ENCODE results near the gene SYPL1.

The SYPL1 gene

GRCh38 chr7:106129291-106129690 lies 17.2 kb upstream of the SYPL1 start:
- H3K27ac Mint-ChIP-seq = no peak overlapping the region
- no peak for DNase-seq (ENCODE audit: low spot score in 2 of 2)
- no peak for ATAC-seq (ENCODE audit: low read depth)
- no peak overlapping the region for H3K4me3 Mint-ChIP-seq
- H3K9me3 Mint-ChIP-seq = no peaks in the 10 kb centered on the region
- no peaks in the 10 kb centered on the region for H3K36me3 Mint-ChIP-seq
- no peaks in the 10 kb centered on the region for H3K27me3 Mint-ChIP-seq
- H3K4me1 Mint-ChIP-seq = peaks cover 6% of the 10 kb centered on the region

GRCh38 chr7:106128836-106129235 lies 16.7 kb upstream of the SYPL1 start:
- Mint-ChIP-seq H3K4me3 (no peak overlapping the region), H3K27ac (no peak overlapping the region), H3K27me3 (no peaks in the 10 kb centered on the region), H3K4me1 (peaks cover 6% of the 10 kb centered on the region), H3K36me3 (no peaks in the 10 kb centered on the region), H3K9me3 (no peaks in the 10 kb centered on the region)
- no peak for ATAC-seq (ENCODE audit: low read depth)
- DNase-seq (ENCODE audit: low spot score in 2 of 2) = no peak

- Mint-ChIP-seq H3K27me3 (no peaks in the 10 kb centered on the region), H3K27ac (no peak overlapping the region), H3K4me1 (peaks cover 6% of the 10 kb centered on the region), H3K4me3 (no peak overlapping the region), H3K9me3 (no peaks in the 10 kb centered on the region), H3K36me3 (no peaks in the 10 kb centered on the region)
- ATAC-seq (ENCODE audit: low read depth) = no peak
- DNase-seq (ENCODE audit: low spot score in 2 of 2) = no peak
These were observed 16.1 kb upstream of the SYPL1 start for GRCh38 chr7:106127984-106128780.

GRCh38 chr7:106126170-106126938 lies 14.2 kb upstream of the SYPL1 start:
- no peaks in the 10 kb centered on the region for H3K27me3 Mint-ChIP-seq
- no peaks in the 10 kb centered on the region for H3K36me3 Mint-ChIP-seq
- no peak overlapping the region for H3K27ac Mint-ChIP-seq
- H3K4me3 Mint-ChIP-seq = no peak overlapping the region
- DNase-seq (ENCODE audit: low spot score in 2 of 2) (peak in 1 of 2 donors; percentile 17), ATAC-seq (ENCODE audit: low read depth) (peak; percentile 86)
- H3K4me1 Mint-ChIP-seq = peaks cover 13% of the 10 kb centered on the region
- H3K9me3 Mint-ChIP-seq = no peaks in the 10 kb centered on the region

DNA sequence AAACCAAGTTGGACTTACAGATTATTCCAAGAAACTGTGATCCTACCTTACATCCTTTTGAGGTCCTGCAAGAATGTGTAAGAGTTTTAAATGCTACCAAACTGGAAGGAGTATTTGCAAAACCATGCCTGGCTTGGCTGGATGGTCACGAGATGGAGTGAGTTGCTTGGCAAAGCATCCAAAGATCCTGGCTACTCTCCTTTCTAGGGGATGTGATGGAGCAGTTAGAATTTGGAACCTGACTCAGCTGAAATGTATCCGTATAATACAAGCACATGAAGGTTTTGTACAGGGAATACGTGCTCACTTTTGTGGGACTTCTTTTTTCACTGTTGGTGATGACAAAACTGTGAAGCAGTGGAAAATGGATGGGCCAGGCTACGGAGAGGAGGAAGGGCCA lies 13.3 kb upstream of the SYPL1 start:
- no peaks in the 10 kb centered on the region for H3K9me3 Mint-ChIP-seq
- ATAC-seq (ENCODE audit: low read depth) = no peak
- peaks cover 14% of the 10 kb centered on the region for H3K4me1 Mint-ChIP-seq
- H3K27ac Mint-ChIP-seq = no peak overlapping the region
- H3K4me3 Mint-ChIP-seq = no peak overlapping the region
- no peaks in the 10 kb centered on the region for H3K36me3 Mint-ChIP-seq
- DNase-seq (ENCODE audit: low spot score in 2 of 2) = no peak
- H3K27me3 Mint-ChIP-seq = no peaks in the 10 kb centered on the region

DNA sequence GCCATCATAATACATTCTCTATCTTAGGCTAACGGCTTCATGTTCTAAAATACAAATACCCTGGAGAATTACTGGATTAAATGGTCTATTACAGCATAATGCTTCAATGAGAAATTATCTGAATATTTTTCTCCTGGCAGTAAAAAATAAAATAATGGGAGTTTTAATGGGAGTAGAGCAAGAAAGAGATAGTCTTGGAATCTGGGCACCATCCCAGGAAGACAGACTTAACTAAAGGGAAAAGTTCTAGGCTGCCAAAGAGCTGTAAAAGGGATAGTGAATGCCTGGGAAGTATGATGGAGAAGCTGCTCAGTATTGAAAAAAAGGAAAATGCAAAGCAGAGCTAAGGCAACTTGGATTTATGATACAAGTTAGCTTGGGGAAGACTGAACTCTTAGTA lies 12.1 kb upstream of the SYPL1 start:
- Mint-ChIP-seq H3K9me3 (no peaks in the 10 kb centered on the region), H3K4me1 (peaks cover 16% of the 10 kb centered on the region), H3K4me3 (no peak overlapping the region), H3K27ac (no peak overlapping the region), H3K36me3 (no peaks in the 10 kb centered on the region), H3K27me3 (no peaks in the 10 kb centered on the region)
- DNase-seq (ENCODE audit: low spot score in 2 of 2) (no peak), ATAC-seq (ENCODE audit: low read depth) (no peak)

GRCh38 chr7:106122713-106123112 lies 10.6 kb upstream of the SYPL1 start:
- no peak overlapping the region for H3K27ac Mint-ChIP-seq
- H3K36me3 Mint-ChIP-seq = no peaks in the 10 kb centered on the region
- no peaks in the 10 kb centered on the region for H3K27me3 Mint-ChIP-seq
- DNase-seq (ENCODE audit: low spot score in 2 of 2) (no peak), ATAC-seq (ENCODE audit: low read depth) (no peak)
- H3K9me3 Mint-ChIP-seq = no peaks in the 10 kb centered on the region
- no peak overlapping the region for H3K4me3 Mint-ChIP-seq
- peaks cover 22% of the 10 kb centered on the region for H3K4me1 Mint-ChIP-seq

DNA sequence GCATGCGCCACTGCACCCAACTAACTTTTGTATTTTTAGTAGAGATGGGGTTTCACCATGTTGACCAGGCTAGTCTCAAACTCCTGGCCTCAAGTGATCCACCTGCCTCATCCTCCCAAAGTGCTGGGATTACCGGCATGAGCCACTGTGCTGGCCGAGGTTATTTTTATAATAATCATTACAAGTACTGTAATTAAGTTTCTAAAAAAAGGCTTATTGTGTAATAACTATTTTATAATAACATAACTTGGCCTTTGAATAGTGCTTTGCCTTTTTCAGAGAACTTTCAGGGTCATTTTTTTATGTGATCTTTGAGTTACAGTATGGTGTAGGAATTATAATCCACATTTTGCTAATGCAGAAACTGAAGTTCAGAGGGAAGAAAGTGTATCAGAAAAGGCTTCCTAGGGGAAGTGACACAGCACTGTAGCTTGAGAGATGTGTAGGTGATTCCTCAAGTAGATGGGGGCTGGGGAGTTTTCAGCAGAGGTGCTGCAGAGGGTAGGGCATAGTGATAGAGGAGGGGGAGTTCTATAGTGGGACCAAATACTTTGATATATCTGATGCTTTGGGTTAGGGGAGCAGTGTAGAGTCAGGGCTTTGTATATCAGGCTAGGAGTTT lies 9.2 kb upstream of the SYPL1 start:
- no peak for DNase-seq (ENCODE audit: low spot score in 2 of 2)
- Mint-ChIP-seq H3K9me3 (no peaks in the 10 kb centered on the region), H3K4me1 (peaks cover 32% of the 10 kb centered on the region), H3K4me3 (no peak overlapping the region), H3K36me3 (no peaks in the 10 kb centered on the region), H3K27ac (peak overlapping the region; percentile 7), H3K27me3 (no peaks in the 10 kb centered on the region)
- ATAC-seq (ENCODE audit: low read depth) = no peak

DNA sequence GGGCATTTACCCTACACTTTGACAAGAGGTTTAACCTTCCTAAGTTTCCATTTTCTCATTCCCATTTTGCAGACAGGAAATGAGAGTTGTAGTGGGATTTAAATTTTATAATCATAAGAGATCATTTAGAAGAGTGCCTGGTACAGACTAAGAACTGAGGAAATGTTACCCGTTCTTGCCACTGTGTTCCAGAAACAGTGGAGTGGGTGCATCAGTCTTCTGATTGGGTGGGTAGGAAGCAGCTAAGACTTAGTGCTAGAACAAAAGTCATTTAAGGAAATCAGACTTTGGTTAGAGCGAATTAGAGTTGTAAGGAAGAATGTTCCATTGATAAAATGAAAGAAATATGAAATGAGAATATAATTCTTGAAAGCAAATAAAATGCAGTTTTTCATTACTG lies 8.4 kb upstream of the SYPL1 start:
- no peak for ATAC-seq (ENCODE audit: low read depth)
- DNase-seq (ENCODE audit: low spot score in 2 of 2) = no peak
- no peaks in the 10 kb centered on the region for H3K9me3 Mint-ChIP-seq
- no peak overlapping the region for H3K27ac Mint-ChIP-seq
- peaks cover 35% of the 10 kb centered on the region for H3K4me1 Mint-ChIP-seq
- H3K4me3 Mint-ChIP-seq = no peak overlapping the region
- no peaks in the 10 kb centered on the region for H3K36me3 Mint-ChIP-seq
- no peaks in the 10 kb centered on the region for H3K27me3 Mint-ChIP-seq

- Mint-ChIP-seq H3K27ac (no peak overlapping the region), H3K9me3 (no peaks in the 10 kb centered on the region), H3K4me3 (no peak overlapping the region), H3K27me3 (no peaks in the 10 kb centered on the region), H3K4me1 (peaks cover 39% of the 10 kb centered on the region), H3K36me3 (no peaks in the 10 kb centered on the region)
- ATAC-seq (ENCODE audit: low read depth) (no peak), DNase-seq (ENCODE audit: low spot score in 2 of 2) (no peak)
These were observed 7.6 kb upstream of the SYPL1 start for GRCh38 chr7:106119719-106120118.

GRCh38 chr7:106117786-106118544 lies 5.9 kb upstream of the SYPL1 start:
- ATAC-seq (ENCODE audit: low read depth) = no peak
- Mint-ChIP-seq H3K27ac (peak overlapping the region; percentile 90), H3K36me3 (no peaks in the 10 kb centered on the region), H3K4me3 (no peak overlapping the region), H3K9me3 (no peaks in the 10 kb centered on the region), H3K4me1 (peaks cover 47% of the 10 kb centered on the region), H3K27me3 (no peaks in the 10 kb centered on the region)
- no peak for DNase-seq (ENCODE audit: low spot score in 2 of 2)

GRCh38 chr7:106116161-106116704 lies 4.1 kb upstream of the SYPL1 start:
- H3K27ac Mint-ChIP-seq = peak overlapping the region; percentile 90
- ATAC-seq (ENCODE audit: low read depth) (no peak), DNase-seq (ENCODE audit: low spot score in 2 of 2) (no peak)
- no peaks in the 10 kb centered on the region for H3K9me3 Mint-ChIP-seq
- H3K27me3 Mint-ChIP-seq = no peaks in the 10 kb centered on the region
- peak overlapping the region; percentile 50 for H3K4me3 Mint-ChIP-seq
- peaks cover 39% of the 10 kb centered on the region for H3K4me1 Mint-ChIP-seq
- H3K36me3 Mint-ChIP-seq = no peaks in the 10 kb centered on the region

DNA sequence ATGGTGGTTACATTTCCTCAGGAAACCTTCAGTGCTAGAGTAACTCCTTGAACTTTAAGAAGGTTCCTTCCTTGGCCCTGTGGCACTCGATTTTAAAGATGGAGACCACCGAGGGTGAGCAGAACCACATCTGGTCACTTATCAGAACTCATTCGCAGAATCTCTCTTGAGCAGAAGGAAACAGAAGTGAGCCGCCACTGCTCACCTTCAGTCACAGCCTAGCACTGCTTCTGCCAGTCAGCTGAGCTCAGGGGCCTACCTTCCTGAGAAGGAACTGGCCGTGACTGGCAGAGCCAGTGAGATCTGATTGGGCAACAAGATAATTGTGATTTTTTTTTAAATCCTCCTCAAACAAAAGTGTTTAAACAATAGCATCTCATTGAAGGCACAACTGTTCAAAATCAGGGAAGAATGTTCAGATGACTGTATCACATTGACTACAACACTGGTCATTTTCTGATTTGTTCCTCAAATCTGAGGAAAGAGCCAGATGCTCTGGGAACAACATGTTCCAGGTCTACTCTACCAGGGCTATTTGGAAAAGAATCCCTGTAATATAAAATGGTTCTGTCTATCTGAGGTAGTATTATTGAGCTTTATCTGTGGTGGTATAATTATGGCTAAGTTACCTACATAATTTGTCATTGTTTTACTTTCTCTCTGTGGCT lies 2.7 kb upstream of the SYPL1 start:
- Mint-ChIP-seq H3K27ac (peak overlapping the region; percentile 97), H3K4me3 (peak overlapping the region; percentile 72), H3K9me3 (no peaks in the 10 kb centered on the region), H3K27me3 (no peaks in the 10 kb centered on the region), H3K36me3 (peaks cover 3% of the 10 kb centered on the region), H3K4me1 (peaks cover 45% of the 10 kb centered on the region)
- peak; percentile 36 to 37 for DNase-seq (ENCODE audit: low spot score in 2 of 2)
- peak; percentile 19 for ATAC-seq (ENCODE audit: low read depth)
